D341Med (cell line): ENCODE results near the gene ME3.
"Not testable (repeated sequence)": the region's sequence is repeated elsewhere in the genome, so short reads cannot be mapped to it uniquely, and the experiment has no call there.

Experiments used
- DNase-seq: peaks from one replicate; pipeline ENCODE4 v3.0.0; 2012; ENCODE audit warnings: low spot score

ME3 gene

DNA sequence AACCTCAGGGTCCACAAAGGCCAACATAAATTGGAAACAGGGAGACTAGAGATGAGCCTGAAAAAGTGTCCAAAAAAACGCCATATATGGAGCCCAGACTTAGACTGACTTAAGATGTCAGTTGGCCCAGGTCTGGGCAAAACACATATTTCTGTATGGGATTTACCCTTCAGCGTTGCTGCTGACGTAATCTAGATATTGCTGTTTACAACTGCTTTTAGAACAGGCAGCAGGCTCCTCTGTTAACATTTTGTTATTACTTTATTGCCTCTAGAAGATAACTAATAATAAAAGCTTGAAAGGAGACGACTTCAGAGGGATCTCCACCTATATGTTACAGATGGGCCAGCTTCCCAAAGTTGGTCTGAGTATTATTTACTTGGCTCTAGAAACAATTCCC is 8.7 kb downstream of the ME3 start:
- DNase-seq = no peak

DNA sequence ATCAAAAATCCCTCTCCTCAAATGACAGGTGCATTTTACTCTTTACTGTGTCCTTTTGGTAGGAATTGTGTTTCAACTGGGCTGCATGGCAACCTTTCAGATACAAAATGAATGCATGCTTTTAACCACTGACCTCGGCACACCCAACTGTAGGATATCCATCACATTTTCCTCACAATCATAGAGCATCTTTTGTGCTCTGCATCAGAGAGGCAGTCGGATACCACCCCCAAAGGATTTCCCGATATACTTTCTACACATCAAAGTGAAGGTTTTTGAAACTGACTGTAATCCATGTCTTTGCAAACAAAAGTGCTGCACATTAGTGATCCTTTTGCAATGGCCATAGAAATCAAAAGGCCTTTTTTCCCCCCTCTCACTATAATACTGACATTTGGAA is 9.1 kb downstream of the ME3 start:
- no peak for DNase-seq

DNA sequence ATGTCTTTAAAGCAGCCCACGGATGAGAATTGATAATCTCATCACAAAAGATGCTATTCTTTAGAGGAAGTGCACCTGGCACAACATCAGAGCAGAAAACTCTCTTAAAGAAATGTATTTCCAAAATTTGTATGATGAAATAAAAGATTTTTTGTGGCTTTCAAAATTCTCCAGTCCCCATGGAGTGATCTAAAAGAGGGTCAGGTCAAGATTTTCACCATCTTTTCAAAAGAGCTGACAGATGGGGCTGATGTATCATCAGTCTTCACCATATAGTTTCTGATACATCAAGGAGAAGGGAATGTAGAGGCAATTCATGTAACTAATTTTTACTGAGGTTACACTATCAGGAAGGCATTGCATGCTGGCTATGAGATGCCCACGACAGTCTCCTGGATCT is 11.7 kb downstream of the ME3 start:
- DNase-seq = no peak

DNA sequence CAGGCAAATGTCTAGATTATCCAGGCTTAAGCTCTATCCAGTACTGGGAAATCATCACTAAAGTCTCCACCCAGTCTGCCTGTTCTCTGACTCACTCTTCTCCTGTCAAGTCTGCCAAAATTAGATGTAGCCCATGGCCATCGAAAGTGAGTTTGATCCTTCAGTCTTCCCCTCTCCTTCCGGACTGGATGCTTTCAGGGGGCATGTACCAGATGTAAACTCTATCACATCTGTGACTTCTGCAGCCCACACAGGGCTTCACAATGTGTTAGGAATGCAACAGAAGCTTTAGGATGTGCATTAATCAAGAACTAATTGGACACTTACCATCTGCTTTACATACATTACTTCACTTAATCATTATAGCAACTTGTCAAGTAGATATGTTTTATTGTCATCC is 12.3 kb downstream of the ME3 start:
- DNase-seq = no peak

DNA sequence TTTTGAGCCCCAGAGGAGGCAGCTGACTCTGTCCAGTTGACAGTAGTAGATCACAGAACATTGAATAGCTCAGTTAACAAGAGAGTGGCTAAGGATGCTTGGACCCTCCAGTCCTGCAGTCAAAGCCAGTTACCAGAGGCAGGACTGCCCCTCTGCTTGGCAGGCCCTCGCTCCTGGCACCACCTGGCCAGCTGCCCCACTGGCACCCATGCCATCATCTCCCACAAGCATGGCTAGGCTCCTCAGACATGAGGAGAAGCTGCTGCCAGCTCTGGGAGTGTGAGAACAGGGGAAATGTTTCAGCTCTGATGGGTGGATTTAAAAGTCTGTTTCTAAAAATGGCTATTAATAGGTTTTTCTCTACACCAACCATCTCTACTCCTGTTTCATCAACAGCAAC is 13.9 kb downstream of the ME3 start:
- no peak for DNase-seq

DNA sequence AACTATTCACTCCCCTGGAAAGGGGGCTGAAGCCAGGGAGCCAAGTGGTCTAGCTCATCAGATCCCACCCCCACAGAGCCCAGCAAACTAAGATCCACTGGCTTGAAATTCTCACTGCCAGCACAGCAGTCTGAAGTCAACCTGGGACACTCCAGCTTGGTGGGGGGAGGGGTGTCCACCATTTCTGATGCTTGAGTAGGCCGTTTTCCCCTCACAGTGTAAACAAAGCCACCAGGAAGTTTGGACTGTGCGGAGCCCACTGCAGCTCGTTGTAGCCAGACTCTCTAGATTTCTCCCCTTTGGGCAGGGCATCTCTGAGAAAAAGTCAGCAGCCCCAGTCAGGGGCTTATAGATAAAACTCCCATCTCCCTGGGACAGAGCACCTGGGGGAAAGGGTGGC is 27.2 kb downstream of the ME3 start:
- DNase-seq = not testable (repeated sequence)

DNA sequence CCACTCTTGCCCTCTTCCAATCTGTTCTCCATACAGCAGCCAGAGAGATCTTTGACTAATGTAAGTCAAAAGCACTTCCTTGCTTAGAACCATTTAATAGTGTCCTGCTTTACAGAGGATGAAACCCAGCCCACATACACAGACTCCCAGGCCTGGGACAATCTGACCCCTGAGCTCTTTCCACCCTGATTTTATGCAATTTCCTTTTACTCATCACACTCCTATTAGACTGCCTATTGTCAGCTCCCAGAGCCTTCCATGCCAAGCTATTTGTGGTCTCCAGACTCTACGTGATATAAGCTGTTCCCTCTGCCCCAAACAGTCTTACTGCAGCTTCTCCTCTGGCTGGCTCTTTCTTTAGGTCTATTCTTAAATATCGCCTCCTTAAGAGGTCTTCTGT is 28.1 kb downstream of the ME3 start:
- no peak for DNase-seq

DNA sequence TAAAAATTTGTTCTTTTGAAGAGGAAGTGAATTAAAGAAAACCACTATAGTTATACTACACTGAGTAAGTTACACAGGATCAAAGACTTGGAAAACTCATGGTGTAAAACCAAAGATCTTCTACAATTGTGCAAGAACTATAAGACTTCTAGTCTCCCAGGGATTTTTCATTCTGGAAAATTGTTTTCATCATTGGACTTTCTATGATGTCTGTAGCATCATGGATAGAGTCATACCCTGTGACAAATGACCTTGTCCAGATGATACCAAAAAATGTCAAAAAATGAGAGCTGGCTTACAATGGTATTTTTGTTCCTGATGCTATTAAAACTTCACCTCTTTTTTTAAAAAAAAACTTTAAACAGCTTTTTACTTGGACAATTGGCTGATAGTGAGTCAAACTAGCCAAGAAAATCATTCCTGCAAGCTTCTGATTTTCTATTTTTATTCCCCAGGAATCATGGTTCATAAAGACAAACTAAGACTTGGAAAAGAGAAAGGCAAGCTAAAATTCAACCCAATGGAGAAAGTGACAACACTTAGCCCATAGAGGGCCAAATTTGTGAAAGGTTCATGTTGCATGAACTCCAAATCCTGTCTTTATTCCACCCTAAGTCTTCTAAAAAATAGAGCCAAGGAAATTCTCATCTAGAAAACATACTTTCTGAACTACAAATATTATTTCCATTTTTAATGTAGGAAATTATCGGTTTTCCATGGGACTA is 30.7 kb downstream of the ME3 start:
- no peak for DNase-seq

DNA sequence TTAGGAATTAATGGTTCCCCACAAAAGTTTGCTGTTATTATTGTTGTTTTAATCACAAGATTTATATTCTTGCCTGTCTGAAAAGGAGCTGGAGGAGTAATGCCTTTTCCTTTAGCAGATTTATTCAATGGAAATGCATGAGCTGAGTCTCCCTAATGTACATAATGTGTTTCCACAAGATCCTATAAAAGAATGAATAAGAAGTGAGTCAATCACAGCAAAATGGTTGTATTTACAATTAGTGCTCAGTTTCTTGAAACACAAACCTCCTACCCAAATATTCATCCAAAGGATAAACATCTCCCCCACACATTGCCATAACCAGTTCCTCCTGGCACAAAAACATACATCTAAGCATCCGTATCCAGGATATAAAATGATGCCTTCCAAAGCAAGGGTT is 33.3 kb downstream of the ME3 start:
- no peak for DNase-seq

DNA sequence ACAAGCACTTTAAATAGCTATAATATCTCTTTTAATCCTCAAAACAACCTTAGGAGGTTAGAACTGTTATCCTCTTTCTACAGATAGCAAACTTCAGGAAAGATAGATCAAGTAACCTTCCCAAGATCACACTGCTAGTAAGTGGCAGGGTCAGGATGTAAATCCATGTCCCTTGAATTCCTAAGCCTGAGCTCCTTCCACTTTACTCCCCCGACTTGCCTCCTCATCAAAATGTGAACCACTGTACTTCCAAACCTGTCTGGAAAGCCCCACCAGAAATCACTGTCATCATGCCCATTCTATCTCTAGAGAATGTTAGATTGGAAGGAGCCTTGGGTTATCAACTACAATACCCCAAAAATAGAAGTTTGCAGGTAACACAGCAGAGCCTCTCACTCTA is 33.7 kb downstream of the ME3 start:
- no peak for DNase-seq

DNA sequence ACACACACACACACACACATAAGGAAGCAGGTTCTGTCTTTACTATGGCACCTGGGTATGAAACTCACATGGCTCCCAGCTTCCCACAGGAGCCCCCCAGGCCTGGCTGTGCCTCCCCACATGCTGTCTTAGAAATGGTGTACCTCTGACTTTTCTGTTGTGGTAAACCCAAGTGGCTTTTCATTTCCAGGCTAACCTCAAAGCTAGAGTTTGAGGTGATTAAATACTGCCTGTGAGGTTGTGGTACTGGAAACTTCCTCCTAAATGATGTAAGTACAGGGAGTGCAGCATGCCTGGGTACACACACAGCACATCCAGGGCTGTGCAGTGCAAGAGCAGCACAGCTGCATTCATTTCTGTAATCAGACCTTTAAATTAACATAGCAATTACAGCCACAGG is 34.4 kb downstream of the ME3 start:
- DNase-seq = no peak

DNA sequence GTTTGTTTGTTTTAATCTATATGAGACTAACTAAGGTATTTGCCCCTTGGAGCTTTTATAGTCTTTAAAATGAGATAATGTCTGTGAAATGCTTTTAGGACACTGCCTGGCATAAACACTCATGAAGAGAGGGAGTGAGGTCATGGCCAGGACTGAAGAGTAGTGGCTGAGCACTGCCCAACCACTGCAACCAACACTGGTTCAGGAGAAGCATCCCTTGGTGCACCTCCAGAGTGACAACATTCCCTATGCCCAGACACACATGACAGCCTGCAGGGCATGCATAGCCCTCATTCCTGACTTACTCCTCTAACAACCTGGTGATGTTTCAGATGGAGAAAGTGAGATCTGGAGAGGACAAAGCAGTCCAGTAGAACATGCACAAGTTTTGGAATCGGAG is 36.1 kb downstream of the ME3 start:
- no peak for DNase-seq

DNA sequence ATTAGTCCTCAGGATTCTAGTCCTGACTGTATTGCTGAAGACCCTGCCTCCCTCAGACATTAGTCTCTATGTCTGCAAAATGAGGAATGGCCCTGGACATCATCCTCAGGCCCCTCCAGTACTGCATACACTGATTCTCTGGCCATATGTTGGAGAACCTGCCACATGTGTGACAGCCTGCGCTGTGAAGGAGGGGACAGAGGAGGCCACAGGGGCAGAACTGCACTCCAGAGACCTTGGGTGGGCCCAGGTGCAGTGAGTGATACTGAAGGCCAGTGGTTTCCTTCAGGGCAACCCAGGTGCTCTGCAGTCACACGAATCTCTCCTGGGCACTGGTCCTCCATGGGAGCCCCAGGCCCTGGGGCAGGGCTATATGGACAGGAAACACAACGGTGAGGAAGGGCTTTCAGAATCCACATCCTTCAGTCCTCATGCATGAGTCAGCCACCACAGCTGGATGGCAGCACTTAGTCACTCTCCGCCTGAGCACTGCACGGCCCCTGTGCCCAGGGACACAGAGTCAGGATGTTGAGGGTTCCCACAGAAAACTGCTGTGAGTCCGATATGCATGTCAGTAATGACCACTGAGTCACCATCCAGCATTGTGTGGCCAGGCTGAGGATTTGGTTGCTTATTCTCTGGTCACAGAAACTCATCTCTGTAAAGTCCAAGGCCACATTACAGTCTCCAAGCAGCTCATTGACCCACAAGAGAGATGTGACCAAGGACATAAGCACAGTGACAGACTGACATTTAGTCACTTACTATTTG is 39.7 kb downstream of the ME3 start:
- no peak for DNase-seq

DNA sequence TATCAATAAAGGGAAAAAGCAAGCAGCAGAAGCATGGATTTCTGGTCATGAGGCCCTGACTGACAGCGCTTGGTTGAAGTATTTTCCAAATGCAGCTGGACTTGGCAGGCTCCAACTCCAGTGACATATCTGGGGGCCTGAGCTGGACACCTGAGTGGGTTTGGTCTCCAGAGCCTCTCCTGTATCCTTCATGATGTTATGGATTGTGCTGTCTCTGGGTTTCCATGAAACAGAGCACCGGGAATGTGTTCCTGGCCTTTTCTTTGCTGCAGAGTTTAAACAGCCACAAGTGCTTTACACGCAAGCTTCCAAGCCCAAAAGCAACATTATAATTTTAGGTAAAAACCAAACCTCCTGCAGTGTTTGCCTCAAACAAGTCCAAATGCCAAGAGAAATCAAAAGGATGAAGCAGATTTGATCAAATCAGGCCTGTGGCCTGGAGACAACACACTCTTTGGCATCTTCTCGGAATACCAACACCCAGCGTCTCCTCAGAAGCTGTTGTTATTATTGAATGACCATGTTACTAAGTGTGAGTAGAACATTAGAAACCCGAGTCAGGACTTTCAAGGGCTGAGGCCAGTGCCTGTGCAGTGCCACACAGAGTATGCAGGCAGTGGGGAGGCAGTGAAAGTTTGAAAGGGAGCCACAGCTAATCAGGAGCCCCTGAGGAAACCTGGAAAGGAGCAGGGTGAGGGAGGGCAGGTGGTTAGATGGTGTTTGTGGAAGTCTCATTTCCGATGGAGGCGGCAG is 42.0 kb downstream of the ME3 start:
- no peak for DNase-seq

DNA sequence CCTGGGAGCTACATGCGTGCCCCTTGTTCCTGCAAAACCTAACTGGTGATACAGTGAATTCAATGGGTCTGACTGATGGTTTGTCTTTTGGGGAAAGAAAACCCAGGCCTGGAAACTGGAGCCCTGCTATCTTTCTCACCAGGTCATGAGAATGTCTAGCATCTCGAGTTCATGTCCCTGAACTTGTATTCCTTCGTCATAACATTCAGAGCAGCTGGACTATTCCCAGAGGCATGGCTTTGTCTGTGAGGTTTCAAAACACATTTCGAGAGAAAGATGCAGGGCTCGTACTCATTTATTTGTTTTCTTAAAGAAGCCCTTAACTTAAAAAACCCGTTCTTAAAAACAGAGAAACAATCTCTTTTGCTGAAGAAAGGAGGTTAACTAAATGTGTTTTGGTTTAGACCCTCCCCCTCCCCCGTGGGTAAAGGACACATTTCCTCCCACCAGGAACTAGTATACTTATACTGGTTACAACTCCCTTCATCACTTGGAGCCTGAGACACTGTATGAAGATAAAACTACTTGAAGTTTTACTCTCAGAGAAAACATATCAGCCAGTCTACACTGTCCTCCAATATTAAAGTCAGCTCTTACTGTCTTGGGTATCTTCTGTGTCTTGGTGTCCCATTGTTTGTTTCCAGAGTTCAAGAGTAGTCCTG is 43.2 kb downstream of the ME3 start:
- no peak for DNase-seq

DNA sequence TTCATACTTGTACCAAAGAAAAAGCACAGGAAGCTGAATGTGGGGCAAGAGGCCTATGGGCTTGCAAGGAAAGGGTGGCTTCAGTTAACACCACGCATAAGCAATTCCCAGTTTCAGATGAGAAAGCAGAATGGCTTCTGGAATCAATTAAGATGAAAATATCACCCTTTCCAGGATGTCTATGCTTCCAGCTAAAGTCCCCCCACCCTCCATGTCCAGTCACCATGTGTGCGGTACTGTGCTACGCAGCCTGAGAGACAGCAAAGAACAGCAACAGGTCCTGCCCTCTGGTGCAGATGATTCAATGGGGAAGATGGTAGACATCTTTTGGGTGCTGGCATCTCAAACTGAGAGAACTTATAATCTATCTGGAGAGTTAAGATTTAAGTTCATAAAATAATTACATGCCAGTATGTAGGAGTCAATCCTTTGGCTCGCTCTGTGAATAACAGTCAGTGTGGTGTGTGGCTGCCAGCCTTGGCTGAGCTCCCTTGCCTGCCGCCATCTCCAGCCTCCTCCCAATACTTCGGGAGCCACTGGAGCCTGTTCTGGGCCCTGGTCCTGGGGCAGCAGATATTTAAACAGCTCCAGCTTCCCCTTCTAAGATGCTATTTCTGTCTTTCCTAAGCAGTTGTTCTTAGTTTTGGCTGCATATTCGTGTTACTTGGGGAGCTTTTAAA is 44.5 kb downstream of the ME3 start:
- no peak for DNase-seq

DNA sequence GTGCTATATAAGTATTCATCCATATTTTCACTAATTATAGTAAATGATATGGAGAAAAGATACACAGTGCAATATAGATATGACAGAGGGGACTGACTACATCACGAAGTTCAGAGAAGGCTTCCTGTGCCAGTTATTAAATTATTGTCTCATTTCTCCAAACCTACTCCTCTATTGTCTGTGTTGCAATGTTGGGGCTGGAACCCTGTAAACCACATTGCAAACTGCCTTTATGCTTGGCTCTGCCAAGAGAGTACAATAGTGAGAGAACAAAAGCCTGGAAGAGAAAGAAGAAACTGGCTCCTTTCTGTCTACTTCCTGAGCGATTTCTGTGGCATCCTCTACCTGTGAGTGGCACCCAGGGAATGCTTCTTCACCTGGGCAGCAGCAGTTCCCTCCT is 46.4 kb downstream of the ME3 start:
- DNase-seq = no peak

DNA sequence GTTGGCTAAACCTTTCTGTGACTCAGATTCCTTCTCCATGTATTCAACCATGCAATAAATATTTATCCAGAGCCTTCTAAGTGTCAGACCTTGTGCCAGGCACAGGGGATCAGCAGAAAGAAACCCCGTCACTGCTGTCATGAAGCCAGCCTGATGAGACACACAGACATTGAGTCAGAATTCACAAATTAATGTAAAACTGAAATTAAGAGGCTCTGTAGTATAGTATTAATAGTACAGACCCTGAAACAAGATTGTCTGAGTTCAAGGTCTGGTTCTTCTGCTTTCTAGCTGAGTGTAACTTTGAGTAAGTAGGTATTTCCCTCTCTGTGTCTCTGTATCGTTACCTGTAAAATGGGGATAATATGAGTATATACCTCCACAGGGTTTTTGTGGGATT is 46.9 kb downstream of the ME3 start:
- no peak for DNase-seq

DNA sequence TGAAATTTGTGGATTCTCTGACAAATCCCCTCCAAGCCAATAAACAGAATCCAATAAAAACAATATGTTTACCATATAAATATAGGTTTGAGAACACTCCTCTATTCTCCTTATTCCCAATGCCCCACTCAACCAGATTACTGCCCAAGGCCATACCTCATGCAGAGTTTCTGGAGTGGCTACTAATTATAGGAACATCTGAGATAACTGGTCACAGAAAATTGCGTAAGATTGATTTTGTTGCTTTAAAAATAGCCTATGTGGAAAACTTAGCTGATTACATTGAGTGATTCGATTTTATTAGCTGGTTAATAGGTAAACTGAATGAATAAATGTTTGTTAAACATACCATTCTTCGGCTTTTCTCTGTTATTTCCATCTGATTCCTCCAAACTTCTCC is 48.0 kb downstream of the ME3 start:
- DNase-seq = no peak

DNA sequence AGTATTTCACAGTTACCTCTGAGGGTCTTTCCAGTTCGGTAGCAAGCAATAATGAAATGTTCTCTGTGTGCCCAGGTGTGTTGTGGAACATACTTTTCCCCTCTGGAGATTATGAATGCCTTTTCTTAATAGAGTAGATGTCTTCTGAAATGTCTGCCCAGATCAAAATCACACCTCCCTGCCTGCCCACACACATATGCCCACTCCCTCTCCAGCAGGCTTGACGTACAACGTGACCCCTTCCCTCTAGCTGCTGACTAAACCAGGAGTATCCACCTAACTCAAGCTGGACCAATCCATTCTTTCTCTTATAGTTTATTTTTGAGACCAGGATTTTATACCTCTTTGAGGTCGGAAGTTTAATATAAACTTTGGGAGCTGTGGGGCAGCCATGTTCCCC is 48.7 kb downstream of the ME3 start:
- no peak for DNase-seq

DNA sequence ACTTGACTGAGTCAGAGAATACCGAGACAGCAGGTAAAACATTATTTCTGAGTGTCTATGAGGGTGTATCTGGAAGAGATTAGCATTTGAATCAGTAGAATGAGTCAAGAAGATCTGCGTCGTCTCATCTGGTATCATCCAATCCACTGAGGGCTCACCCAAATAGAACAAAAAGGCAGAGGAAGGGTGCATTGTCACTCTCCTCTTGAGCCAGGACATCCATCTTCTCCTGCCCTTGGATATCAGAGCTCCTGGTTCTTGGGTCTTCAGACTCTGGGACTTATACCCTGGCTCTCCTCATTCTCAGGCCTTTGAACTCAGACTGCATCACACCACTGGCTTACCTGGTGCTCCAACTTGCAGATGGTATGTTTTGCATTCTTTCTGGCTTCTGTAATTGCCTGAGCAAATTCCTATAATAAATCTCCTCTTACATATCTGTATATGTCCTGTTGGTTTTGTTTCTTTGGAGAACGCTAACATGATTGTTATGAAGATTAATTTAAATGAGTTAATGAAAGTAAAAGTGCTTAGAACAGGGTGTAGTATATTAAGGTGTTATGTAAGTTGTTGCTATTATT is 49.3 kb downstream of the ME3 start:
- DNase-seq = no peak

DNA sequence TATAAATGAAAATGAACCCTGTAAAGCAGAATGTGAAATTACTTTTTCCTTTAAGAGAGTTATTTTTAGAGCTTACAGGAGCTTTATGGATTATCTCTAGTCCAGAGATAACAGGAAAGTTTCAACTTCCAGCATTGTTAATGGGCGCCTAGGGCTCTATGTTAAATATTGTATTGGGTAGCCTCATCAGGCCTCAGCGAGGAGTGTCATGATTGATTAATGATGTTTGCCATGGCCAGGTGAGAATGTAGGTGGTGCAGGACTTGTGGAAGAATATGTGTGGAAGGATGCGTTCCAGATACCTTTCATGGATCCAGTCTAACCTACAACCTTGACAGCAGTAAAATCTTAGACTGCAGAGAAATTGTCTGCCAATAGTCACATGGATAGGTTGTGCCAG is 50.6 kb downstream of the ME3 start:
- no peak for DNase-seq
